ENCODE results near the gene DIPK1A.
A peak's percentile ranks its signal among the peaks of the same experiment; 100 is the strongest.

Gene DIPK1A

DNA sequence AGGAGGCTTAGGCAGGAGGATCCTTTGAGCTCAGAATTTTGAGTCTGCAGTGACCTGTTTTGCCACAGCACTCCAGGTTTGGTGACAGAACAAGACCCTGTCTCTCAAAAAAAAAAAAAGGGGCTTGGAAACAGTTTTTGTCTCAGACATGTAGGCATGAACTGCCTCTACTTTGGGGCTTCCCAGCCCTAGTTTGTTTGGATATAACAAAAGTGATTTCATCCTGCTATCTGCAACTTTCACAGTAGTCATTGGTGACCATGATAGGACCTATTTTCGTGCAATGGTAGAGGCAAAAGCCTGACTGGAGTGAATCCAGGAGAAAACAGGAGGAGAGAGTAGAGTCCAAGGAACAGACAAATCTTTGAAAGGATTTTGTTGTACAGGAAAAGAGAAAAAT is 156.0 kb downstream of the DIPK1A start:
- H3F3A ChIP-seq (ENCODE audit: insufficient read depth, low read length): no peaks in the 10 kb centered on the region
- no peak for DNase-seq
- H3K79me2 ChIP-seq (ENCODE audit: low read length): no peaks in the 10 kb centered on the region
- H2AFZ ChIP-seq (ENCODE audit: low read length): no peak overlapping the region
- no peak overlapping the region for H3K27ac ChIP-seq (ENCODE audit: low read length)
- H3K9me2 ChIP-seq (replicated peaks; ENCODE audit: insufficient read depth, low read length): no peaks in the 10 kb centered on the region
- no peaks in the 10 kb centered on the region for H3K9me3 ChIP-seq (replicated peaks; ENCODE audit: insufficient read depth, low read length)
- H3K9ac ChIP-seq (ENCODE audit: low read length): no peak overlapping the region
- no peak overlapping the region for H3K4me2 ChIP-seq (ENCODE audit: low read depth, low read length)
- H3K4me1 ChIP-seq (ENCODE audit: low read length): no peaks in the 10 kb centered on the region
- TF ChIP-seq, protein P1, sequence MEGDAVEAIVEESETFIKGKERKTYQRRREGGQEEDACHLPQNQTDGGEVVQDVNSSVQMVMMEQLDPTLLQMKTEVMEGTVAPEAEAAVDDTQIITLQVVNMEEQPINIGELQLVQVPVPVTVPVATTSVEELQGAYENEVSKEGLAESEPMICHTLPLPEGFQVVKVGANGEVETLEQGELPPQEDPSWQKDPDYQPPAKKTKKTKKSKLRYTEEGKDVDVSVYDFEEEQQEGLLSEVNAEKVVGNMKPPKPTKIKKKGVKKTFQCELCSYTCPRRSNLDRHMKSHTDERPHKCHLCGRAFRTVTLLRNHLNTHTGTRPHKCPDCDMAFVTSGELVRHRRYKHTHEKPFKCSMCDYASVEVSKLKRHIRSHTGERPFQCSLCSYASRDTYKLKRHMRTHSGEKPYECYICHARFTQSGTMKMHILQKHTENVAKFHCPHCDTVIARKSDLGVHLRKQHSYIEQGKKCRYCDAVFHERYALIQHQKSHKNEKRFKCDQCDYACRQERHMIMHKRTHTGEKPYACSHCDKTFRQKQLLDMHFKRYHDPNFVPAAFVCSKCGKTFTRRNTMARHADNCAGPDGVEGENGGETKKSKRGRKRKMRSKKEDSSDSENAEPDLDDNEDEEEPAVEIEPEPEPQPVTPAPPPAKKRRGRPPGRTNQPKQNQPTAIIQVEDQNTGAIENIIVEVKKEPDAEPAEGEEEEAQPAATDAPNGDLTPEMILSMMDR (IDR thresholded peaks at IDR 0.05; ENCODE audit: low read length): no peak
- no peak for TF ChIP-seq EZH2 (optimal IDR thresholded peaks at IDR 0.05; ENCODE audit: low read depth, low read length)
- TF ChIP-seq EZH2phosphoT487 (IDR thresholded peaks at IDR 0.05; ENCODE audit: low read length): no peak
- H3K36me3 ChIP-seq (replicated peaks; ENCODE audit: insufficient read depth, low read length): no peaks in the 10 kb centered on the region
- H4K20me1 ChIP-seq (ENCODE audit: insufficient read depth, low read length): no peaks in the 10 kb centered on the region
- H3K4me3 ChIP-seq (ENCODE audit: low read length): no peak overlapping the region
- H3K27me3 ChIP-seq (replicated peaks; ENCODE audit: insufficient read depth, low read length): no peaks in the 10 kb centered on the region

DNA sequence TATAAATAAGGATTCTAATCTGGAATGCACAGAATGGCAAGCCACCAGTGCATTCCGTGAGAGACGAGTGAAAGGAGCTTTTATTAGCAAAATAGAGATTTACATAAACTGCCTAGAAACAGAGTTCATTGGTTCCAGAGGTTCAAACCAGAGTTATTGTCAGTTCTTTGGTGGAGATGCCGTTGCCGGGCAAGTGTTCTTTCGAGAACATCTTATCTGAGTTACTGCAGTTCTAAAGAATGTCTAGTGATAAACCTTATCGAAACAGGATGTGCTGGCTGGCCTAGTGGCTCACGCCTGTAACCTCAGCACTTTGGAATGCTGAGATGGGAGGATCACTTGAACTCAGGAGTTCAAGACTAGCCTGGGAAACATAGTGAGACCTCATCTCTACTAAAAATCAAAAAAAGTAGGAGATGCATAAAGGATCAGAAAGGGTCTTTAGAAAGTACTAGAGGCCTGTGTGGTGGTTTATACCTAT is 156.5 kb downstream of the DIPK1A start:
- Histone ChIP-seq H3K79me2 (ENCODE audit: low read length) (no peaks in the 10 kb centered on the region), H3K27me3 (replicated peaks; ENCODE audit: insufficient read depth, low read length) (no peaks in the 10 kb centered on the region), H3K27ac (ENCODE audit: low read length) (no peak overlapping the region), H2AFZ (ENCODE audit: low read length) (no peak overlapping the region), H3K9me2 (replicated peaks; ENCODE audit: insufficient read depth, low read length) (no peaks in the 10 kb centered on the region), H4K20me1 (ENCODE audit: insufficient read depth, low read length) (no peaks in the 10 kb centered on the region), H3K4me3 (ENCODE audit: low read length) (no peak overlapping the region), H3K4me2 (ENCODE audit: low read depth, low read length) (no peak overlapping the region), H3K9me3 (replicated peaks; ENCODE audit: insufficient read depth, low read length) (no peaks in the 10 kb centered on the region), H3K4me1 (ENCODE audit: low read length) (no peaks in the 10 kb centered on the region), H3K36me3 (replicated peaks; ENCODE audit: insufficient read depth, low read length) (no peaks in the 10 kb centered on the region), H3F3A (ENCODE audit: insufficient read depth, low read length) (no peaks in the 10 kb centered on the region), H3K9ac (ENCODE audit: low read length) (no peak overlapping the region)
- peak; percentile 36 for DNase-seq
- no peak for TF ChIP-seq EZH2phosphoT487 (IDR thresholded peaks at IDR 0.05; ENCODE audit: low read length)
- TF ChIP-seq EZH2 (optimal IDR thresholded peaks at IDR 0.05; ENCODE audit: low read depth, low read length): no peak
- TF ChIP-seq, protein P1 (IDR thresholded peaks at IDR 0.05; ENCODE audit: low read length): no peak

DNA sequence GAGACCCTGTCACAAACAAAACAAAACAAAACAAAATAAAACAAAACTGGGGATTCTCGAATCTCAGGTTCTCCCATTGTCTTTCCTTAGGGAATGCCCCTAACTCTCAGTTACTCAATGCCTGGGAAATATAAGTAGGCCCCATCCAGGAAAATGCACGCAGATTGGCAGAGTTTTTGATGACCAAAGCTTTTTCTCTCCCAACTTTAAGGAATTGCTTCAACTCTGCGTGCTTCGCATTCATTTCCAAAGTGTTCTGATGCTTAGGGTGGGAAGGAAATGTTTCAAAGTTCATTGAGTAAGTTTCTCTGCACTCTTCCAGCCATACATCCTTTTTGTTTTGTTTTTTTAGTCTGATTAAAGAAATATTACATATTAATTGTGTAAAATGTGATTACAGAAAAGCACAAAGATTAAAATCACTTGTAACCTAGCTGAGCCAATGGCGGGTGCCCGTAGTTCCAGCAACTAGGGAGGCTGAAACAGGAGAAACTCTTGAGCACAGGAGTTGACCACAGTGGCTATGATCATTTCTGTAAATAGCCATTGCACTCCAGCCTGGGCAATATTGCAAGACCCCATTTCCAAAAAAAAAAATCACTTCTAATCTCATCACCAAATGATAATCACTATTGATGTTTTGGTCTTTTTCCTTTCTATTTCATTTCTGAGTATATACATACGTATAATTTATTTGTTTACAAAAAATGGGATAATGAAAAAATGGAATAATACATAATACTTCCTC is 157.9 kb downstream of the DIPK1A start:
- Histone ChIP-seq H3K9ac (ENCODE audit: low read length) (no peak overlapping the region), H3K9me2 (replicated peaks; ENCODE audit: insufficient read depth, low read length) (no peaks in the 10 kb centered on the region), H2AFZ (ENCODE audit: low read length) (no peak overlapping the region), H3K36me3 (replicated peaks; ENCODE audit: insufficient read depth, low read length) (no peaks in the 10 kb centered on the region), H3K4me1 (ENCODE audit: low read length) (no peaks in the 10 kb centered on the region), H4K20me1 (ENCODE audit: insufficient read depth, low read length) (no peaks in the 10 kb centered on the region), H3K4me2 (ENCODE audit: low read depth, low read length) (no peak overlapping the region), H3K79me2 (ENCODE audit: low read length) (no peaks in the 10 kb centered on the region), H3K9me3 (replicated peaks; ENCODE audit: insufficient read depth, low read length) (no peaks in the 10 kb centered on the region), H3K27ac (ENCODE audit: low read length) (no peak overlapping the region), H3K27me3 (replicated peaks; ENCODE audit: insufficient read depth, low read length) (no peaks in the 10 kb centered on the region), H3F3A (ENCODE audit: insufficient read depth, low read length) (no peaks in the 10 kb centered on the region), H3K4me3 (ENCODE audit: low read length) (no peak overlapping the region)
- DNase-seq: no peak
- TF ChIP-seq EZH2 (optimal IDR thresholded peaks at IDR 0.05; ENCODE audit: low read depth, low read length) (no peak), EZH2phosphoT487 (IDR thresholded peaks at IDR 0.05; ENCODE audit: low read length) (no peak)
- TF ChIP-seq, protein P1 (IDR thresholded peaks at IDR 0.05; ENCODE audit: low read length): no peak
